IMR-90 (cell line): Measurements from ENCODE around the gene COL19A1. TPM values are rescaled to one million over a fixed set of nuclear protein-coding genes. Genes with fewer than 3 reads are reported as not detected.

Experiments used
- ATAC-seq: fragments of 200-7000 bp; cut with Tn5 transposase; 2 replicates; pipeline ENCODE4 v1.9.1; 2020; ENCODE audit warnings: low read depth, mild to moderate bottlenecking, moderate library complexity
- BruUV-seq: library from RNA; stranded (reverse); fragments of 400-500 nt; replicated peaks from 2 replicates; lab custom pipeline; 2021; lab: Mats Ljungman, UMichigan
- CTCF ChIA-PET: fragments of 300-600 bp; formaldehyde crosslinking; extraction: SDS; loops from one replicate; lab custom pipeline; 2021; ENCODE audit warnings: antibody characterized with exemption; lab: Yijun Ruan, JAX
- POLR2A ChIA-PET: fragments of 300-600 bp; sonication (Branson Sonifier 250); formaldehyde crosslinking; loops from one replicate; lab custom pipeline; 2022; ENCODE audit warnings: antibody characterized with exemption; ENCODE audit not compliant: unreplicated experiment; lab: Charles Lee
- DNase-seq: peaks from one replicate; pipeline ENCODE4 v3.0.0; 2013
- H2AFZ ChIP-seq: replicated peaks from 2 replicates; pipeline ENCODE3; 2013; ENCODE audit warnings: low read length, mild to moderate bottlenecking; ENCODE audit not compliant: poor library complexity
- H2AK5ac ChIP-seq: 2 replicates; pipeline ENCODE4 v1.6.1; 2013; ENCODE audit warnings: low read depth, low read length, inconsistent platforms
- H2AK9ac ChIP-seq: replicated peaks from 2 replicates; pipeline ENCODE3; 2013; ENCODE audit warnings: mild to moderate bottlenecking, low read depth, low read length, moderate library complexity; ENCODE audit not compliant: poor library complexity
- H2BK120ac ChIP-seq: 2 replicates; pipeline ENCODE4 v1.6.1; 2013; ENCODE audit warnings: low read depth, low read length, inconsistent platforms
- H2BK15ac ChIP-seq: 3 replicates; pipeline ENCODE4 v1.6.1; 2013; ENCODE audit warnings: low read depth, low read length, inconsistent platforms
- H2BK20ac ChIP-seq: 2 replicates; pipeline ENCODE4 v1.6.1; 2013; ENCODE audit warnings: low read depth, mild to moderate bottlenecking, inconsistent platforms, low read length, moderate library complexity
- H2BK5ac ChIP-seq: 2 replicates; pipeline ENCODE4 v1.6.1; 2013; ENCODE audit warnings: mild to moderate bottlenecking, low read depth, low read length, inconsistent platforms; ENCODE audit not compliant: poor library complexity, severe bottlenecking
- H3K14ac ChIP-seq: replicated peaks from 2 replicates; pipeline ENCODE4 v1.6.1; 2013; ENCODE audit warnings: low read depth, low read length, inconsistent platforms
- H3K18ac ChIP-seq: 2 replicates; pipeline ENCODE4 v1.6.1; 2013; ENCODE audit warnings: low read depth, low read length, control low read depth
- H3K23ac ChIP-seq: 2 replicates; pipeline ENCODE4 v1.6.1; 2013; ENCODE audit warnings: low read depth, low read length, inconsistent platforms
- H3K27ac ChIP-seq: 2 replicates; pipeline ENCODE4 v1.5.1; 2013; ENCODE audit warnings: mild to moderate bottlenecking, control low read depth, low read length; ENCODE audit not compliant: insufficient read depth
- H3K27me3 ChIP-seq: 2 replicates; pipeline ENCODE4 v1.6.1; 2013; ENCODE audit warnings: low read length; ENCODE audit not compliant: control insufficient read depth, insufficient read depth
- H3K36me3 ChIP-seq: 2 replicates; pipeline ENCODE4 v1.6.1; 2013; ENCODE audit warnings: low read length, mixed read lengths; ENCODE audit not compliant: control insufficient read depth, insufficient read depth
- H3K4ac ChIP-seq: 2 replicates; pipeline ENCODE4 v1.6.1; 2013; ENCODE audit warnings: low read depth, low read length, inconsistent platforms
- H3K4me1 ChIP-seq: 2 replicates; pipeline ENCODE4 v1.6.1; 2013; ENCODE audit warnings: low read length, mixed read lengths; ENCODE audit not compliant: control insufficient read depth, insufficient read depth
- H3K4me2 ChIP-seq: 2 replicates; pipeline ENCODE4 v1.6.1; 2013; ENCODE audit warnings: low read depth, mild to moderate bottlenecking, control low read depth, low read length, moderate library complexity
- H3K4me3 ChIP-seq: 2 replicates; pipeline ENCODE4 v1.5.1; 2013; ENCODE audit warnings: low read depth, mild to moderate bottlenecking, control low read depth, low read length, moderate library complexity; ENCODE audit not compliant: insufficient read depth
- H3K56ac ChIP-seq: 2 replicates; pipeline ENCODE4 v1.6.1; 2013; ENCODE audit warnings: low read length, inconsistent platforms; ENCODE audit not compliant: insufficient read depth; ENCODE audit errors: extremely low read depth
- H3K79me1 ChIP-seq, 2 experiments: 2 replicates each; pipeline ENCODE4 v1.6.1; 2013; ENCODE audit warnings: low read length in 2 of 2, inconsistent platforms in 1 of 2, low read depth in 1 of 2
- H3K9ac ChIP-seq: 2 replicates; pipeline ENCODE4 v1.6.1; 2013; ENCODE audit warnings: low read depth, low read length, control low read depth
- H3K9me1 ChIP-seq: 2 replicates; pipeline ENCODE4 v1.6.1; 2013; ENCODE audit warnings: low read length, inconsistent platforms; ENCODE audit not compliant: insufficient read depth
- H3K9me3 ChIP-seq: 2 replicates; pipeline ENCODE4 v1.6.1; 2013; ENCODE audit warnings: low read length; ENCODE audit not compliant: control insufficient read depth, insufficient read depth
- H4K20me1 ChIP-seq: 2 replicates; pipeline ENCODE4 v1.6.1; 2013; ENCODE audit warnings: low read length, inconsistent platforms; ENCODE audit not compliant: insufficient read depth
- H4K5ac ChIP-seq: 2 replicates; pipeline ENCODE4 v1.6.1; 2013; ENCODE audit warnings: mild to moderate bottlenecking, low read depth, low read length, control low read depth
- H4K8ac ChIP-seq, 2 experiments: 2 replicates each; pipeline ENCODE4 v1.6.1; 2013; ENCODE audit warnings: low read depth in 2 of 2, low read length in 2 of 2, control low read depth in 1 of 2, inconsistent platforms in 1 of 2
- H4K91ac ChIP-seq: 2 replicates; pipeline ENCODE4 v1.6.1; 2013; ENCODE audit warnings: low read depth, low read length, inconsistent platforms; ENCODE audit not compliant: insufficient read depth
- BHLHE40 ChIP-seq: fragments of 150-350 bp; IDR thresholded peaks from 2 replicates; pipeline ENCODE4 v1.6.1; 2016; ENCODE audit warnings: mild to moderate bottlenecking, low read depth, low read length
- CHD1 ChIP-seq: IDR thresholded peaks from 2 replicates; pipeline ENCODE4 v1.6.1; 2012; ENCODE audit warnings: low read depth, low read length, improper control_type of control experiment
- FOS ChIP-seq: fragments of 150-350 bp; IDR thresholded peaks from 2 replicates; pipeline ENCODE4 v1.6.1; 2016; ENCODE audit warnings: low read depth, low read length
- MAZ ChIP-seq: IDR thresholded peaks from 2 replicates; pipeline ENCODE4 v1.6.1; 2012; ENCODE audit warnings: low read depth, mild to moderate bottlenecking, low read length, improper control_type of control experiment, moderate library complexity, borderline replicate concordance
- NFE2L2 ChIP-seq: fragments of 150-350 bp; IDR thresholded peaks from 2 replicates; pipeline ENCODE4 v1.6.1; 2016; ENCODE audit warnings: low read depth, mild to moderate bottlenecking, low read length
- RCOR1 ChIP-seq: IDR thresholded peaks from 2 replicates; pipeline ENCODE4 v1.6.1; 2012; ENCODE audit warnings: mild to moderate bottlenecking, low read length, improper control_type of control experiment; ENCODE audit not compliant: insufficient replicate concordance
- USF2 ChIP-seq: fragments of 150-350 bp; IDR thresholded peaks from 2 replicates; pipeline ENCODE4 v1.6.1; 2017; ENCODE audit warnings: mild to moderate bottlenecking, antibody characterized with exemption, low read length, low read depth
- WGBS, 2 experiments: methylation state at CpG; one replicate each; pipeline versions ENCODE4 v1.1.5 to v1.1.7; 2013; ENCODE audit warnings: missing lambda C conversion rate in 2 of 2; ENCODE audit not compliant: insufficient read length in 1 of 2; ENCODE audit errors: extremely low coverage in 2 of 2; 5-methylcytosine and 5-hydroxymethylcytosine counted together
- dilution Hi-C: fragments of 300-500 bp; cut with HindIII; formaldehyde crosslinking; loops from one replicate; pipeline ENCODE4 v1.14.3; 2018; ENCODE audit warnings: low sequenced_read_pairs; ENCODE audit not compliant: unreplicated experiment
- in situ Hi-C: fragments of 300-500 bp; cut with MboI; formaldehyde crosslinking; loops from 3 replicates; pipeline ENCODE4 v1.14.3; 2019; ENCODE audit warnings: low sequenced_read_pairs, inconsistent platforms, mixed read lengths
- intact Hi-C: fragments of 100-400 bp; cut with micrococcal nuclease; formaldehyde crosslinking; loops from 2 replicates; pipeline ENCODE4 v1.10.0; 2022
- polyA plus RNA-seq, 3 experiments: library from polyadenylated mRNA; depleted of rRNA; stranded (reverse); fragments of >200 nt; gene quantifications; 2 replicates each; pipeline ENCODE4 v1.2.3, GENCODE V29; 2012; ENCODE audit warnings: low replicate concordance in 1 of 3
- total RNA-seq: library from RNA; depleted of rRNA; stranded (reverse); fragments of >200 nt; gene quantifications from 2 replicates; pipeline ENCODE4 v1.2.3, GENCODE V29; 2012
- TF ChIP-seq, protein P1 (sequence below): conservative IDR thresholded peaks from 2 replicates; pipeline ENCODE4 v1.5.1; 2012; ENCODE audit warnings: mild to moderate bottlenecking, low read depth, low read length, improper control_type of control experiment

COL19A1 gene
- total and polyA plus RNA-seq, 2 of the 4 experiments (the other 2 are of a cell fraction), result under 0.01 TPM; not detected in 1

DNA sequence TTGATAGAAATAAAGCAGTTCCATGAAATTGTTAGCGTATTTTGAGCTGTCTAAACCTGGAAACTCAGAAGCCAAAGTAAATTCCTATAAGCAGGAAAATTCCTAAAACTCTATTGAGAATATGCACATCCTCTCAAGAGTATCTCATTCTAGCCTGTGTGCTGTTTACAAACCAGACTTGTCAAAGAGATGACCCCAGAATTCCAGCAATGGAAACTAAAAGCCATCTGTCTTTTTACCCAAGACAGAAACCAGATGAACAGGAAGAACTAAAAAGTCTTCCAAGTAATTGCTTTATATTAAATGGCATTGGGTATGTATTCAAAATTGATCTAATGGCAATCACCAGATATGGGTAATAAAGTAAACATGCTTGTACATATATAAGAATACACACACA, 92.6 kb downstream of the COL19A1 start:
- H3K36me3 ChIP-seq, result no peaks in the 10 kb centered on the region
- ChIA-PET POLR2A (no interaction called here), CTCF (no interaction called here)
- intact Hi-C loops, result no loop called here
- dilution Hi-C loops, result no loop called here
- no peaks in the 10 kb centered on the region for H3K4me1 ChIP-seq
- H3K56ac ChIP-seq, result no peak overlapping the region
- no peak overlapping the region for H4K91ac ChIP-seq
- H3K27me3 ChIP-seq, result no peaks in the 10 kb centered on the region
- no peak overlapping the region for H2AFZ ChIP-seq
- no peak overlapping the region for H3K27ac ChIP-seq
- no peak overlapping the region for H4K5ac ChIP-seq
- H3K9me3 ChIP-seq, result no peaks in the 10 kb centered on the region
- no peak overlapping the region for H3K18ac ChIP-seq
- no peak for ATAC-seq
- no CpG with 5 or more reads among the region's 1 CpG for WGBS, 2 experiments
- no peak overlapping the region for H2BK120ac ChIP-seq
- in situ Hi-C loops, result no loop called here
- H3K9me1 ChIP-seq, result no peaks in the 10 kb centered on the region
- no peak for DNase-seq
- no peaks in the 10 kb centered on the region for H4K20me1 ChIP-seq
- H2BK15ac ChIP-seq, result no peak overlapping the region
- TF ChIP-seq BHLHE40, result no peak
- no peak for TF ChIP-seq RCOR1
- TF ChIP-seq NFE2L2, result no peak
- no peak for TF ChIP-seq FOS
- TF ChIP-seq MAZ, result no peak
- TF ChIP-seq CHD1, result no peak
- TF ChIP-seq, protein P1, sequence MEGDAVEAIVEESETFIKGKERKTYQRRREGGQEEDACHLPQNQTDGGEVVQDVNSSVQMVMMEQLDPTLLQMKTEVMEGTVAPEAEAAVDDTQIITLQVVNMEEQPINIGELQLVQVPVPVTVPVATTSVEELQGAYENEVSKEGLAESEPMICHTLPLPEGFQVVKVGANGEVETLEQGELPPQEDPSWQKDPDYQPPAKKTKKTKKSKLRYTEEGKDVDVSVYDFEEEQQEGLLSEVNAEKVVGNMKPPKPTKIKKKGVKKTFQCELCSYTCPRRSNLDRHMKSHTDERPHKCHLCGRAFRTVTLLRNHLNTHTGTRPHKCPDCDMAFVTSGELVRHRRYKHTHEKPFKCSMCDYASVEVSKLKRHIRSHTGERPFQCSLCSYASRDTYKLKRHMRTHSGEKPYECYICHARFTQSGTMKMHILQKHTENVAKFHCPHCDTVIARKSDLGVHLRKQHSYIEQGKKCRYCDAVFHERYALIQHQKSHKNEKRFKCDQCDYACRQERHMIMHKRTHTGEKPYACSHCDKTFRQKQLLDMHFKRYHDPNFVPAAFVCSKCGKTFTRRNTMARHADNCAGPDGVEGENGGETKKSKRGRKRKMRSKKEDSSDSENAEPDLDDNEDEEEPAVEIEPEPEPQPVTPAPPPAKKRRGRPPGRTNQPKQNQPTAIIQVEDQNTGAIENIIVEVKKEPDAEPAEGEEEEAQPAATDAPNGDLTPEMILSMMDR, result no peak
- TF ChIP-seq USF2, result no peak
- no TSS peak for BruUV-seq
- no peak overlapping the region for H3K23ac ChIP-seq
- H3K14ac ChIP-seq, result no peak overlapping the region
- H2AK5ac ChIP-seq, result no peak overlapping the region
- H3K4me2 ChIP-seq, result no peak overlapping the region
- no peak overlapping the region for H2AK9ac ChIP-seq
- H3K4me3 ChIP-seq, result no peak overlapping the region
- H3K9ac ChIP-seq, result no peak overlapping the region
- H2BK20ac ChIP-seq, result no peak overlapping the region
- H4K8ac ChIP-seq, result no peak overlapping the region
- no peak overlapping the region for H2BK5ac ChIP-seq
- H3K79me1 ChIP-seq, result no peaks in the 10 kb centered on the region
- H3K4ac ChIP-seq, result no peak overlapping the region
